GM12878 (cell line): ENCODE results near the gene KCNE4.

ENCODE experiments used
- ATF2 ChIP-seq: IDR thresholded peaks from 2 replicates; pipeline ENCODE4 v1.6.1; 2012; ENCODE audit warnings: low read length, inconsistent platforms
- HCFC1 ChIP-seq: fragments of 150-350 bp; IDR thresholded peaks from 2 replicates; pipeline ENCODE4 v1.6.1; 2014; ENCODE audit warnings: low read length
- KDM1A ChIP-seq: fragments of 200-600 bp; sonication (generic); IDR thresholded peaks from 2 replicates; pipeline ENCODE4 v1.6.1; 2016; ENCODE audit warnings: borderline replicate concordance
- NR2C2 ChIP-seq: IDR thresholded peaks from 2 replicates; pipeline ENCODE4 v1.6.1; 2011; ENCODE audit warnings: borderline replicate concordance, low read depth; ENCODE audit not compliant: control insufficient read depth, insufficient read length
- POLR2A ChIP-seq: IDR thresholded peaks from 2 replicates; pipeline ENCODE4 v1.6.1; 2011; ENCODE audit warnings: low read depth, mild to moderate bottlenecking, low read length
- SIN3A ChIP-seq: IDR thresholded peaks from 2 replicates; pipeline ENCODE4 v1.6.1; 2012; ENCODE audit warnings: low read depth, low read length, improper control_type of control experiment
- TF ChIP-seq, protein P1 (sequence below), 3 experiments: IDR thresholded peaks in 2 of 3; conservative IDR thresholded peaks in 1 of 3; 2 replicates each; pipeline ENCODE4 v1.5.1; 2011; ENCODE audit warnings: low read depth in 3 of 3, low read length in 3 of 3, mild to moderate bottlenecking in 3 of 3, control low read depth in 2 of 3, moderate library complexity in 2 of 3, inconsistent platforms in 1 of 3, mixed read lengths in 1 of 3; ENCODE audit not compliant: control insufficient read depth in 2 of 3, insufficient read depth in 1 of 3; ENCODE audit errors: extremely low read depth in 1 of 3

DNA sequence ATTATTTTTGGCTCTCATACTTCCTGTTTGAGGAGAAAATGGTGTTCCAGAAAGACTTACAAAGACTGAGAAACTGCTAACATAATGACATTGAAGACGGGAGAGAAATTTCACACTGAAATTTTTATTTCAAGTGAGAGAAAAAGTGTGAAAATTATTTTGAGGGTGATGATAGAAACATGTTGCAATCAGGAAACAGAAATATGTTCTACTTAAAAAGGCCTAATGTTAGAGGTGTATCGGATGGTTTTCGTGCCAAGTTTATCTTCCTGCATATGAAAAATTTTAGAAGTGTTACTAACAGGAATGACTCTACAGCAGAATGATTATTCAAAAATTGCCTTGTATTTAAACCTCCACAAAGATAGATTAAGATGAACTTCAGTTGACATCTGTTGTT lies 50.5 kb downstream of the KCNE4 start:
- TF ChIP-seq POLR2A (no peak), HCFC1 (no peak), ATF2 (no peak), KDM1A (no peak), SIN3A (no peak), NR2C2 (no peak)
- TF ChIP-seq, protein P1, sequence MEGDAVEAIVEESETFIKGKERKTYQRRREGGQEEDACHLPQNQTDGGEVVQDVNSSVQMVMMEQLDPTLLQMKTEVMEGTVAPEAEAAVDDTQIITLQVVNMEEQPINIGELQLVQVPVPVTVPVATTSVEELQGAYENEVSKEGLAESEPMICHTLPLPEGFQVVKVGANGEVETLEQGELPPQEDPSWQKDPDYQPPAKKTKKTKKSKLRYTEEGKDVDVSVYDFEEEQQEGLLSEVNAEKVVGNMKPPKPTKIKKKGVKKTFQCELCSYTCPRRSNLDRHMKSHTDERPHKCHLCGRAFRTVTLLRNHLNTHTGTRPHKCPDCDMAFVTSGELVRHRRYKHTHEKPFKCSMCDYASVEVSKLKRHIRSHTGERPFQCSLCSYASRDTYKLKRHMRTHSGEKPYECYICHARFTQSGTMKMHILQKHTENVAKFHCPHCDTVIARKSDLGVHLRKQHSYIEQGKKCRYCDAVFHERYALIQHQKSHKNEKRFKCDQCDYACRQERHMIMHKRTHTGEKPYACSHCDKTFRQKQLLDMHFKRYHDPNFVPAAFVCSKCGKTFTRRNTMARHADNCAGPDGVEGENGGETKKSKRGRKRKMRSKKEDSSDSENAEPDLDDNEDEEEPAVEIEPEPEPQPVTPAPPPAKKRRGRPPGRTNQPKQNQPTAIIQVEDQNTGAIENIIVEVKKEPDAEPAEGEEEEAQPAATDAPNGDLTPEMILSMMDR (IDR thresholded peaks at IDR 0.05 in 2 of 3, conservative IDR thresholded peaks at IDR 0.05 in 1 of 3; ENCODE audit: control insufficient read depth in 2 of 3, extremely low read depth in 1 of 3, insufficient read depth in 1 of 3, low read depth in 3 of 3, low read length in 3 of 3) = no peak
